NCI-H510A (cell line): ENCODE results near the gene CAMK1G.

ENCODE experiments used
- DNase-seq: peaks from one replicate; lab custom pipeline; 2025; lab: John Stamatoyannopoulos, UW

CAMK1G gene

GRCh38 chr1:209583408-209583807, at the start of gene CAMK1G:
Gene CAMK1G, plus strand, starts transcription at chr1:209583714. Its CDS starts 11,270 bp downstream, at chr1:209594984.
- no peak for DNase-seq

- no peak for DNase-seq
Observed at GRCh38 chr1:209534496-209535250, 48.8 kb upstream of the CAMK1G start.

GRCh38 chr1:209536843-209537242, 46.7 kb upstream of the CAMK1G start:
- DNase-seq: no peak

- no peak for DNase-seq
Observed at GRCh38 chr1:209537336-209538114, 46.0 kb upstream of the CAMK1G start.

- DNase-seq: no peak
Observed at GRCh38 chr1:209539576-209539975, 43.9 kb upstream of the CAMK1G start.

GRCh38 chr1:209542585-209542984, 40.9 kb upstream of the CAMK1G start:
- DNase-seq: no peak

- no peak for DNase-seq
Observed at GRCh38 chr1:209544098-209544497, 39.4 kb upstream of the CAMK1G start.

- DNase-seq: no peak
Observed at GRCh38 chr1:209545423-209545822, 38.1 kb upstream of the CAMK1G start.

GRCh38 chr1:209546390-209547085, 37.0 kb upstream of the CAMK1G start:
- DNase-seq: no peak

- no peak for DNase-seq
Observed at GRCh38 chr1:209547626-209548025, 35.9 kb upstream of the CAMK1G start.

- DNase-seq: no peak
Observed at GRCh38 chr1:209549443-209550205, 33.9 kb upstream of the CAMK1G start.

GRCh38 chr1:209550519-209550918, 33.0 kb upstream of the CAMK1G start:
- DNase-seq: no peak

GRCh38 chr1:209552406-209553264, 30.9 kb upstream of the CAMK1G start:
- no peak for DNase-seq

GRCh38 chr1:209554761-209555611, 28.5 kb upstream of the CAMK1G start:
- no peak for DNase-seq

- DNase-seq: no peak
Observed at GRCh38 chr1:209556162-209556690, 27.3 kb upstream of the CAMK1G start.

GRCh38 chr1:209557221-209557620, 26.3 kb upstream of the CAMK1G start:
- no peak for DNase-seq

- no peak for DNase-seq
Observed at GRCh38 chr1:209560529-209560928, 23.0 kb upstream of the CAMK1G start.

- DNase-seq: no peak
Observed at GRCh38 chr1:209560952-209561351, 22.6 kb upstream of the CAMK1G start.

- no peak for DNase-seq
Observed at GRCh38 chr1:209561532-209561931, 22.0 kb upstream of the CAMK1G start.

GRCh38 chr1:209564849-209565248, 18.7 kb upstream of the CAMK1G start:
- DNase-seq: no peak
